ENCODE measurements around the gene HBM.

GRCh38 chr16:203246-203645, 37.5 kb downstream of the HBM start:
- TF ChIP-seq EZH2 (IDR thresholded peaks at IDR 0.05; ENCODE audit: borderline replicate concordance), result no peak
- TF ChIP-seq, protein P1, sequence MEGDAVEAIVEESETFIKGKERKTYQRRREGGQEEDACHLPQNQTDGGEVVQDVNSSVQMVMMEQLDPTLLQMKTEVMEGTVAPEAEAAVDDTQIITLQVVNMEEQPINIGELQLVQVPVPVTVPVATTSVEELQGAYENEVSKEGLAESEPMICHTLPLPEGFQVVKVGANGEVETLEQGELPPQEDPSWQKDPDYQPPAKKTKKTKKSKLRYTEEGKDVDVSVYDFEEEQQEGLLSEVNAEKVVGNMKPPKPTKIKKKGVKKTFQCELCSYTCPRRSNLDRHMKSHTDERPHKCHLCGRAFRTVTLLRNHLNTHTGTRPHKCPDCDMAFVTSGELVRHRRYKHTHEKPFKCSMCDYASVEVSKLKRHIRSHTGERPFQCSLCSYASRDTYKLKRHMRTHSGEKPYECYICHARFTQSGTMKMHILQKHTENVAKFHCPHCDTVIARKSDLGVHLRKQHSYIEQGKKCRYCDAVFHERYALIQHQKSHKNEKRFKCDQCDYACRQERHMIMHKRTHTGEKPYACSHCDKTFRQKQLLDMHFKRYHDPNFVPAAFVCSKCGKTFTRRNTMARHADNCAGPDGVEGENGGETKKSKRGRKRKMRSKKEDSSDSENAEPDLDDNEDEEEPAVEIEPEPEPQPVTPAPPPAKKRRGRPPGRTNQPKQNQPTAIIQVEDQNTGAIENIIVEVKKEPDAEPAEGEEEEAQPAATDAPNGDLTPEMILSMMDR (IDR thresholded peaks at IDR 0.05; ENCODE audit: poor library complexity), result no peak

All from hepatocyte (in vitro differentiated cells).